ENCODE measurements around the gene LYRM2. TPM values are rescaled to one million over a fixed set of nuclear protein-coding genes. Genes with fewer than 3 reads are reported as not detected.

LYRM2 gene
- total and polyA plus RNA-seq, 9 donors = 11.8 to 44.0 (median 26.2) TPM

- Histone ChIP-seq H3K4me3 (no peak overlapping the region), H3K9me3 (no peaks in the 10 kb centered on the region), H3K36me3 (no peaks in the 10 kb centered on the region), H3K27ac (no peak overlapping the region), H3K4me1 (ENCODE audit: insufficient read depth) (no peaks in the 10 kb centered on the region), H3K27me3 (no peaks in the 10 kb centered on the region)
- TF ChIP-seq POLR2A (IDR thresholded peaks at IDR 0.05) = no peak
- no peak for TF ChIP-seq EP300 (IDR thresholded peaks at IDR 0.05)
- TF ChIP-seq, protein P1, sequence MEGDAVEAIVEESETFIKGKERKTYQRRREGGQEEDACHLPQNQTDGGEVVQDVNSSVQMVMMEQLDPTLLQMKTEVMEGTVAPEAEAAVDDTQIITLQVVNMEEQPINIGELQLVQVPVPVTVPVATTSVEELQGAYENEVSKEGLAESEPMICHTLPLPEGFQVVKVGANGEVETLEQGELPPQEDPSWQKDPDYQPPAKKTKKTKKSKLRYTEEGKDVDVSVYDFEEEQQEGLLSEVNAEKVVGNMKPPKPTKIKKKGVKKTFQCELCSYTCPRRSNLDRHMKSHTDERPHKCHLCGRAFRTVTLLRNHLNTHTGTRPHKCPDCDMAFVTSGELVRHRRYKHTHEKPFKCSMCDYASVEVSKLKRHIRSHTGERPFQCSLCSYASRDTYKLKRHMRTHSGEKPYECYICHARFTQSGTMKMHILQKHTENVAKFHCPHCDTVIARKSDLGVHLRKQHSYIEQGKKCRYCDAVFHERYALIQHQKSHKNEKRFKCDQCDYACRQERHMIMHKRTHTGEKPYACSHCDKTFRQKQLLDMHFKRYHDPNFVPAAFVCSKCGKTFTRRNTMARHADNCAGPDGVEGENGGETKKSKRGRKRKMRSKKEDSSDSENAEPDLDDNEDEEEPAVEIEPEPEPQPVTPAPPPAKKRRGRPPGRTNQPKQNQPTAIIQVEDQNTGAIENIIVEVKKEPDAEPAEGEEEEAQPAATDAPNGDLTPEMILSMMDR (IDR thresholded peaks at IDR 0.05) = no peak
- intact Hi-C loops (cut with DNase I) = loop anchor here in 1 of 4 donors (10.0 kb wide), 1 partner anchor 181 kb away; the partner anchor contains the start of gene ANKRD6
- no peak for DNase-seq
- 84 to 91% (median 89%) methylated on average over 5 of the region's 5 CpGs for WGBS, 3 donors
Observed at GRCh38 chr6:89615882-89616281, 22.7 kb downstream of the LYRM2 start.

DNA sequence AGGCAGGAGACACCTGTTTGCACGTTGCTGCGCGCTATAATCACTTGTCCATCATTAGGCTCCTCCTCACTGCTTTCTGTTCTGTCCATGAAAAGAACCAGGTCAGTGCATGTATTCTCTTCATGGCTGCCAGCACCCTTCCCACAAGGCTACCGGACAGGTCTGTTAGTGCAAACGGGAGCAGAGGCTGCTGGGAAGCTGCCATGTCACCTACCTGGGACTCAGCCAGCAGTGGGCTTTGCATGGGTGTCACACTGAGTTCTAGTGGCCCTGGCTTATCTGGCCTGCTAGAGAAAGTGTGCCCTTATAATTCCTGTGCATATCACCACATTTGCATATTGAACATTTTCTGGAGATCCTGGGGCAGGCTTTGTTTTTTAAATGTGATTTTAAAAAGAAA lies 24.8 kb downstream of the LYRM2 start:
- WGBS, 3 donors = 79 to 87% (median 80%) methylated on average over 5 of the region's 5 CpGs
- Histone ChIP-seq H3K27me3 (no peaks in the 10 kb centered on the region), H3K27ac (no peak overlapping the region), H3K36me3 (no peaks in the 10 kb centered on the region), H3K4me1 (ENCODE audit: insufficient read depth) (no peaks in the 10 kb centered on the region), H3K9me3 (no peaks in the 10 kb centered on the region), H3K4me3 (no peak overlapping the region)
- intact Hi-C loops (cut with DNase I) = loop anchor here (5.0 to 10.0 kb wide), 2 partner anchors 179 to 181 kb away; partner anchors contain the start of gene ANKRD6 (in 4 of the 4)
- DNase-seq = no peak
- TF ChIP-seq, protein P1 (IDR thresholded peaks at IDR 0.05) = no peak
- TF ChIP-seq POLR2A (IDR thresholded peaks at IDR 0.05) (no peak), EP300 (IDR thresholded peaks at IDR 0.05) (no peak)

DNA sequence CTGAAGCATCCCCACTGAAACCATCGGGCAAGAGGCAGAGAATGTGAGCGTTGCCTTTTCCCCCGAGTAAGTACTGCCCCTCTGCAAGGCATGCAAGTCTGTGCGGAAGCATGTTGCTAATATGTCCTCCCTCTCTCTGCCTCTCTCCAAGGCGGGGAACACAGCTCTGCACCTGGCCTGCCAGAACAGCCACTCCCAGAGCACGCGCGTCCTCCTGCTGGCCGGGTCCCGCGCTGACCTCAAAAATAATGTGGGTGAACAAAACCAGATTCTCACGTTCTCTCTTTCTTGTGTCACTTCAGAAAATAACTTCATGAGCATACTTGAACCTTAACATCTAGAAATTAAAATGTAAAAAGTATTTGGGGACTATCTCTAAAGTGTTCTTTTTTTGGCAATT lies 26.4 kb downstream of the LYRM2 start:
- WGBS, 3 donors = 84 to 89% (median 84%) methylated on average over 12 of the region's 12 CpGs
- Histone ChIP-seq H3K27ac (no peak overlapping the region), H3K4me1 (ENCODE audit: insufficient read depth) (no peaks in the 10 kb centered on the region), H3K36me3 (no peaks in the 10 kb centered on the region), H3K4me3 (no peak overlapping the region), H3K9me3 (no peaks in the 10 kb centered on the region), H3K27me3 (no peaks in the 10 kb centered on the region)
- no peak for TF ChIP-seq POLR2A (IDR thresholded peaks at IDR 0.05)
- TF ChIP-seq, protein P1 (IDR thresholded peaks at IDR 0.05) = no peak
- no peak for TF ChIP-seq EP300 (IDR thresholded peaks at IDR 0.05)
- intact Hi-C loops (cut with DNase I) = loop anchor here (5.0 to 10.0 kb wide), 2 partner anchors 177 to 180 kb away; partner anchors contain the start of gene ANKRD6 (in 4 of the 4)
- no peak for DNase-seq

GRCh38 chr6:89611666-89612065 lies 26.9 kb downstream of the LYRM2 start:
- no peak for DNase-seq
- Histone ChIP-seq H3K9me3 (no peaks in the 10 kb centered on the region), H3K4me1 (ENCODE audit: insufficient read depth) (no peaks in the 10 kb centered on the region), H3K27me3 (no peaks in the 10 kb centered on the region), H3K27ac (no peak overlapping the region), H3K36me3 (no peaks in the 10 kb centered on the region), H3K4me3 (no peak overlapping the region)
- intact Hi-C loops (cut with DNase I) = loop anchor here (5.0 to 10.0 kb wide), 2 partner anchors 177 to 179 kb away; partner anchors contain the start of gene ANKRD6 (in 4 of the 4)
- TF ChIP-seq EP300 (IDR thresholded peaks at IDR 0.05) = no peak
- TF ChIP-seq, protein P1 (IDR thresholded peaks at IDR 0.05) = no peak
- no peak for TF ChIP-seq POLR2A (IDR thresholded peaks at IDR 0.05)

Measured in ovary (tissue), 9 donors.